IgD-negative memory B cell (primary cell): ENCODE data around the gene NUTM1. TPM values are rescaled to one million over a fixed set of nuclear protein-coding genes. Genes with fewer than 3 reads are reported as not detected.
"Not testable (repeated sequence)": the region's sequence is repeated elsewhere in the genome, so short reads cannot be mapped to it uniquely, and the experiment has no call there.

Experiments
- H3K27ac Mint-ChIP-seq, 3 donors: one replicate each; pipeline ENCODE4 v1.8.0; 2020 to 2022; ENCODE audit warnings: mild to moderate bottlenecking in 3 of 3, mixed read lengths in 3 of 3, moderate library complexity in 1 of 3
- H3K27me3 Mint-ChIP-seq: one replicate; pipeline ENCODE4 v1.8.0; 2021; ENCODE audit warnings: mixed read lengths
- H3K36me3 Mint-ChIP-seq: one replicate; pipeline ENCODE4 v1.8.0; 2020; ENCODE audit warnings: mild to moderate bottlenecking, mixed read lengths
- H3K4me1 Mint-ChIP-seq, 3 donors: one replicate each; pipeline ENCODE4 v1.8.0; 2020 to 2022; ENCODE audit warnings: mixed read lengths in 3 of 3, mild to moderate bottlenecking in 1 of 3
- H3K4me3 Mint-ChIP-seq, 4 donors: one replicate each; pipeline ENCODE4 v1.8.0; 2020 to 2022; ENCODE audit warnings: mild to moderate bottlenecking in 4 of 4, mixed read lengths in 4 of 4, moderate library complexity in 3 of 4
- H3K9me3 Mint-ChIP-seq, 3 donors: one replicate each; pipeline ENCODE4 v1.8.0; 2020 to 2021; ENCODE audit warnings: mixed read lengths in 3 of 3, mild to moderate bottlenecking in 1 of 3
- polyA plus RNA-seq: library from polyadenylated mRNA; unstranded; fragments of 300-500 nt; fragmentation: Illumina TruSeq; gene quantifications from one replicate; pipeline ENCODE4 v1.2.3, GENCODE V29; 2021

Gene NUTM1
- polyA plus RNA-seq, 1 donor from 2014 or later = not detected

DNA sequence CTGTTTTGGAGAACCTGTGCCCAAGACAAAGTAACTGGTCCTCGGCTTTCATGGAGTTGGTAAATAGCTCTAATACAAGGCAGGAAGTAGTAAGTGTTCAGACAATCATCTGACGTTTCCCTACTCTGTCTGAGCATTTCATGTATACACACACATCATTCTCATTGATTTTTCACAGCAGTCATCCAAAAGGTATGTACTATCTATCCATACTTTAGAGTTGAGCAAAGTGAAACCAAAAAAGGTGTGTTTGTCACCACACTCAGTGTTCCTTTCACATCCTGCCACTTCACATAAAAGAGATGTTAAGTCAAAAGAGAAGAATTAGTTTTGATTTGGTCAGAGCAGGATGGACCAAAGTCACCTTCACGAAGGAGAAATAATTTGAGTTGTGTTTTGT lies 60.8 kb downstream of the NUTM1 start:
- H3K4me1 Mint-ChIP-seq, H3K4me3 Mint-ChIP-seq, H3K27ac Mint-ChIP-seq, H3K9me3 Mint-ChIP-seq, H3K27me3 Mint-ChIP-seq, H3K36me3 Mint-ChIP-seq: not testable (repeated sequence)

Other genes starting within 250 kb of the NUTM1 start
- gene EMC7, start 241.5 kb upstream of the NUTM1 start, polyA plus RNA-seq = 89.5 TPM
- gene PGBD4, start 241.2 kb upstream of the NUTM1 start, polyA plus RNA-seq = 0.71 TPM
- gene KATNBL1, start 133.2 kb upstream of the NUTM1 start, polyA plus RNA-seq = 51.6 TPM
- gene EMC4, start 118.3 kb upstream of the NUTM1 start, polyA plus RNA-seq = 156 TPM
- 8.7 TPM for gene SLC12A6, start 5.5 kb upstream of the NUTM1 start, polyA plus RNA-seq
- 350 TPM for gene NOP10, start 179 bp upstream of the NUTM1 start, polyA plus RNA-seq
- gene LPCAT4, start 23.9 kb downstream of the NUTM1 start, polyA plus RNA-seq = 8.5 TPM
- 2.8 TPM for gene GOLGA8A, start 94.5 kb downstream of the NUTM1 start, polyA plus RNA-seq
- gene GOLGA8B, start 240.3 kb downstream of the NUTM1 start, polyA plus RNA-seq = 7.6 TPM